Activated CD4-positive, CD25-positive, alpha-beta regulatory T cell treated with anti-CD3 and anti-CD28 coated beads, Interleukin-2, amount 50 U/mL, for 24 hours (primary cell): Measurements from ENCODE around the gene DYNLT5.
"Not testable (repeated sequence)": the region's sequence is repeated elsewhere in the genome, so short reads cannot be mapped to it uniquely, and the experiment has no call there.

ENCODE experiments used
- ATAC-seq, 2 donors: fragments of 150-1000 bp; cut with Tn5 transposase; one replicate each; pipeline ENCODE4 v1.10.0; 2021; ENCODE audit warnings: mild to moderate bottlenecking in 1 of 2, moderate library complexity in 1 of 2

The DYNLT5 gene

DNA sequence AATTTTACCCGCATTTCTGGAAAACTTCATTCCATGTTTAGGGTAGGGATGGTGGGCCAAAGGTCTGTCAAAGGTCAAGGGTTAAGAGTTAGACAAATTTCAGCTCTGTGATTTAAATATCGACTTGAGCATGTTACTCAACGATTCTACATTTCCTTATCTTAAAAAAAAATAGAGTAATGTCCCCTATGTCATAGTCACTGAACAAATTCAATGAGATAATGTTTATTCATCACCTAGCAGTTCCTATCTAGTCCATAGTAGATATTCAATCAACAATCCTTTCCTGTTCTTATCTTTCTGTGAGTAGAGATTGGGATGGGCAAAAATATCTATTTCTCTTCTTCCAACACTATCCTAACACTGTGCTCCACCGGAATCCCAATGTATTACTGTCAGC is 1.1 kb upstream of the DYNLT5 start:
- ATAC-seq, result no peak

DNA sequence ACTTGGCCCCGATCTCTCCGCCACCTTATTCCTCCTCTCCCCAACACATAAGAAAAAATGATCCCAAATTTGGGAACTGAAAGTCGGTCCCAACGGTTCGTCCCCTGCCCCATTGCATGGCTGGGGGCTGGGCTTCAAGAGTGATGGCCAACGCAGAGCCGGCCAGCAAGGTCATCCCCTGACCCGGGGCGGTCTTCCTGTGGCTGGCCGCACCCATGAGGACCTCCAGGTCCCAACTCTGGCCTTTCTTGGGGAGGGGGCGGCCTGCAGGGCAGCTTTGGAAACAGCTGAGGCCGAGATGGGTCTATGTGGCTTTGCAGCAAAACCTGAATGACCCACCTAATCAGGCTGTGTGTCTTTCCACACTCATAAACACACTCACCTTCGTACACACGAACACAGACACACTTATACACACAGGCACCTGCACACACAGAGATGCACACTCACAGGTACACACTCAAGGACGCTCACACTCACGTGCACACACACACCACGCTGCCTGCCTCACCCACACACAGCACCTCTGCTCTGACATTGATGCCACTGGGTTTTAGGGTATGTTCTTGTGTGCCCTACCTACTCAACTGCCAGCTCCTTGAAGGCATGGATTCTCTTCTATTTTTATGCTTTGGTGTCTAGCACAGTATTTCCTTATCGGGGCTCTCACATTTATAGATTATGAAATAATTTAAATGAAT is 562 bp downstream of the DYNLT5 start:
- ATAC-seq, result no peak

DNA sequence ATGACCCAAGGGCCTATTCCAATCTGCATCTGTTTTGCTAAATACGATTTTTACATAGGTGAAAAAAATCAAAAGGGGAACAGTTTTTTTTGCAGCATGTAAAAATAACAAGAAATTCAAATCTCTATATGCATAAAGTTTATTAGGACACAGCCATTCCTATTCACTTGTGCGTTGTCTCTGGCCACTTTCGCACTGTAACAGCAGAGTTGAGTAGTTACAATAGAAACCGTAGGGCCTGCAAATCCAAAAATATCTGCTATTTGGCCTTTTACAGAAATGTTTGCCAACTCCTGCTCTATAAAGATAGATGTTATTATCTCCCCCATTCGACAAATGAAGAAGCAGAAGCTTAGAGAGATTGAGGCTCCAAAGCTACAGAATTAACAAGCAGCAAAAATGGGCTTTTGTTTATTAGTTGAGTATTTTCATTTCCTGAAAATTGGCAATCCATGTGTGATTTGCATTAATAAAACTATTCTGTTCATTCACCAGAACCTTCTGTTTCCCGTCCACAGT is 5.5 kb downstream of the DYNLT5 start:
- ATAC-seq, result no peak

DNA sequence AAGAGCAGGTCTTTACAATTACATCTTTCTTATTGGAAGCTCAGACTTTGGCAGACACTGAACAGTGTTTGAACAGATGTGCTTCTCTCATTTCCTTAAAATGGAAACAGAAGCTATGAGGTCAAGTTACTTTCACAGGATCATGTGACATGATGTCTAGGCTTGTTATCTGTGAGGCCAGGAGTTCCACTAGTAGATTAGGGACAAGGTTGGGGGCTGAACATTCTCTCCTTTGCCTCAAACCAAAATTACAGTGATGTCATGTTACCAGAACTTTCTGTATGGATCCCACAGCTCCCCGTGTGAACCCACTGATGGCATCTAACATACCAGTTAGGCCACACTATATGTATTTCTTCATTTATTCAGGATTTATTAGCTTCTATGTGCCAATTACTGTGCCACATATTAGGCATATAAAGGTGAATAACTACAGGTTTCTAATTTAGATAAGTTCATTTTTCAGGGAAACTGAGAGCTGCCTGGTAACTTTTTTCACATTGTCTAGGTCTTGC is 6.0 kb downstream of the DYNLT5 start:
- no peak for ATAC-seq

DNA sequence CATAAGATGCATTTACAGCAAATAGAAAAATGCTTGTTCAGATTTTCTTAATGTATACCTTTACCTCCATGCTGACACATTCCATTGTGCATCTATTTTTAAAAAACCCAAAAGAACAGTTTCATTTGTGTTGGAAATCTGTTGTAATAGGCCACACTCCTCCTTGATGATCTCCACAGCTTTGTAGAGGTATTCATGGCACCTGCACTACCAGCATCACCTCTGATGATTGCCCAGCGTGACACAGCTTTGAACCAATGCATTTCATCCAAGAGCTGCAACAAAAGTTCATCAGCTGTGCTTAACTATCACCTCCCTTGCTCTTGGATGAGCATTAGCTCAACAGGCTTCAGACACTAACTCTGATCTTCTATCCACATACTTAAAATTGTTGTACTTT is 8.2 kb downstream of the DYNLT5 start:
- ATAC-seq, result no peak

DNA sequence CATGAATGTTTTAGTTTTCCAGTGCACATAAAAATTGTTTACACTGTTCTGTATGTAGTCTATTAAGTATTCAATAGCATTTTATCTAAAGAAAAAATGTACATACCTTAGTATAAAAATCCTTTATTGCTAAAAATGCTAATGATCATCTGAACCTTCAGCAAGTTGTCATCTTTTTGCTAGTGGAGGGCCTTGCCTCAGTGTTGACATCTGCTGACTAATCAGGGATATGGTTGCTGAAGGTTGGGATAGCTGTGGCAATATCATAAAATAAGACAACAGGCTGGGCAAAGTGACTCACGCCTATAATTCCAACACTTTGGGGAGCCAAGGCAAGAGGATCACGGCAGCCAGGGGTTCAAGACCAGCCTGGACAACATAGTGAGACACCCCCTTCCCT is 9.0 kb downstream of the DYNLT5 start:
- no peak for ATAC-seq

DNA sequence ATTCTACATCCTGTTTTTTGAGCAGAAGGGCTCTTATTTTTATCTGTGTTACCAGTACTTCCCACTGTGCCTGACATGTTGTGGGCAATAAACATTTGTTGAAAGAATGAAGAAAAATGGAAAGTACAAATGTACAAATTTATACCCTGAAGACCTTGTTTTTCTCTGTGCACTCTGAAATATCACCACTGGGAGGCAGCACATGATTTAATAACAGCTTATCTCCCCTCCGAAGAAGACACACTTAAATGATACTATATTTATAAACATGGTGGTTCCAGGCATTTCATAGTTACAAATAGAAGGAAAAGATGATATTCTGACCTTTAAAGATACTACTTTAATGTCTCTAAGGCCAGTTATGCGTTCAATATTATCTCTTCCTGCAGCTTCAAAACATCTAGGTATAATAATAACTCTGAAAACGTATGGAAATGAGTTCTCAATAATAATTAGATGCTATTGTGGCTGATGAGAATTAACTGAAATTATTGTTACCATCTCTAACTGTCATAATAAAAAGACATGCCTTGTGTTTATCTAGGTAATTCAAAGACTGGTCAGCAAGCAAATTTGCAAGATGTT is 12.8 kb downstream of the DYNLT5 start:
- peak in 1 of 2 donors; percentile 55 for ATAC-seq

DNA sequence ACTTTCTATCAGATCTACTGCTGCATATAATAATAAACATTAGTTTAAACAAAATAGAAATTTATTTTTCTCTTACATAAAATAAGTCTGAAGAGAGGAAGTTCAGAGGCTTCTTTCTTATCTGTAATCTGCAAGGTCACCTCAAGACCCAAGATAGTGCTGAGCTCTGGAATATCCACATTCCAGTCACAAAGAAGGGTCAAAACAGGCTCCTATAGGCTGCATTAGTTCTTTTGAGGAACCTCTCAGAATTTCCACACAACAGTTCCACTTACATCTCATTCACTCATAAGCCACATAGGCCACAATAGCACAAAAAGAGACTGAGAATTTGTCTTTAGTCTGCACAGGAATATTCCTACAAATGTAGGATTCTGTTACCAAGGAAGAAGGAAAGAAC is 15.4 kb downstream of the DYNLT5 start:
- no peak for ATAC-seq

DNA sequence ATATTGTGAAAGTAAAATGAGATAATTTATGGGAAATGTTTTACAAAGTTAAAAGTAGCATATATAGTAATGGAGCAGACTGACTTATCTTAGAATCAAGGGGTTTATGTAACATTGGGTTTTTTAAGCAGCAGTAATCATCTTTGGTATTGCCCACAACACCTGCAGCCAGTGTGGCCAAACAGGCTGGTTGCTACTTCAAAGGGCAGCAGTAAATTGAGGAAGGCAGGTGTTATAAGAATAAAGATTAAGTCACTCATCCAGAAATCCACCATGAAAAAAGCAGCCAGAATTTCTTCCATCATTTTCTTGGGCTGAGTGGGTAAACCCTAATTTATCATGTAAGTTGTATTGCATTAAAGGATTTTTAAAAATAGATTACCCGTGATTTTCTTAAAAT is 16.7 kb downstream of the DYNLT5 start:
- ATAC-seq, result no peak

DNA sequence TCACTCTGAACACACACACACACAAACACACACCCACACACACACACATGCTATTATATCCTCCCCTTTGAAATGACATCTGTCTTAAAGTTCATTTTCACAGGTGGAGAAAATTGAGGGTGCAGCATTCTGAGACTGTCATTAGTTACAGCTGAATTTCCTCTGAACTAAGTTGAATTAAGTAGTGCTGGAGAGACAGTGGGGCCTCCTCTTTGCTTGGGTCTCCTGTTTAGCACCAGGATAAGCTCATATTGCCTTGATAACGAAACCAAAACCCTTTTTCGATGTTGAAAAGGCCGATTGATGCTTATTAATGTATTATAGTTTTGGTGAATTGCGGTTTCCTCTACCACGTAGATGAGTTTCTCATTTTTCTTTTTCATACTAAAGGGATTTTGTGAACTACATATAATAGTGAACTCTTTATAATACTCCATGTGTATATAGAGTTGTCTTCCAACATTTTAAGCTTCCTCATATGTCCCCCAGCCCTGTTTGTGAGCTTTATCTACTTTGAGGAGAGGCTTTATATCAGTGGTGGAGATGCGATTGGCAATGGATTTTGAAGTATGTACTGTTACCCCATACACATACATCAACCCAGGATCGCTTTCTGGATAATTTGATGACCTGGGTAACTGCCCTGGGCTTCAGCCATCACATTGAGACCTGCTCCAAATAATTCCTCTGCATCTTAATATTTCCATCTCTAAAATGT is 17.4 kb downstream of the DYNLT5 start:
- peak; percentile 75 to 78 for ATAC-seq

DNA sequence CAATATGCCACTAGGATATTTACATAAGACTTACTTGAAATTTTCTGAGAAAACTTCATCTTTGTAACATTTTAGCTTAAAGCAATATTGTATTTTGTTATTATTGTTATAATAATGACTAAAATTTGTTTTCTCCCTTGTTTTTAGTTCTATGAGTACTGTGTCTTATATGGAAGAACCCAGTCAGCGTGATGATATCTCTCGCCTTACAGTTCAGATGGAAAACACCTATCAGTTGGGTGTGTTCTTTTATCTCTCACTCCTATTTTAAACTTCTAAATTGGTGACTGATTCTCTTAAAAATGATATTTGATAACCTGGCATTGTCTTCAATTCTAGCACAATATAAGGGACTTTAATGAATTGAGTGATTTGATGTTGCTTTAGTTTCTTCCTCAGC is 18.0 kb downstream of the DYNLT5 start:
- peak in 1 of 2 donors; percentile 28 for ATAC-seq

DNA sequence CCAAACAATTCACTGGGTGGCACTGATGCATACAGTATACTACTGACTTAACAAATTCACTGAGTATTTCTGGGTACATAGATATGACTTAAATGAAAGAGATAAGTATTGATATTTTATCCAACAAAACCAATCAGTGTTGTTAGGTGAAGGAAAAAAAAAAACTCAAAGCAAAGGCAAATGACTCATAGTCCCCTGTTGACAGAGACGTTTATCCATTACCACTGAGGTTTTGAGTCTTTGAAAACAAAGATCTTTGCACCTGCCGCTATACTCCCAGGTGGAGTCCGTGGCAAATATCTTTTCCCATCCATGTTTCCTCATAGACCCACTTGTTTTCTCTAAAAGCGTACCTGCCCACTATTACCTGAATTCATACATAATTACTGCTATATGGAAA is 18.4 kb downstream of the DYNLT5 start:
- ATAC-seq, result peak; percentile 30 to 39

DNA sequence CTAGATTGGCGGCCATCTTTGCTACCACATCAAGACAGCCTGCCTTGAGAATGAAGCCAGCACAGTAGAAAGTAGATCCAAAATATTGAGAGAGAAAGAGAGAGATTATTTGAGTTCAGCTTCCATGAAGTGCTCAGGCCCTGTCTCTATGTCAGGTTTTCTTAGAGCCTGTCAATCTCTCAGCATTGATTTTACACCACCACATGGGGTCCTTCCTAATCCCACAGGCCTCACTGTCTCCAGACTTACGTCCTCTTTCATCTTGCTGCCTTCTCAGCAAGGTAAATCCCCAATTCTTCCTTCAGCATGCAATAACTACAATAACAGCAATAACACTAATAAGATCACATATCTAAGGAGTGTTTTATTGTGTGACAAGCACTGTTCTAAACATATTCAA is 21.0 kb downstream of the DYNLT5 start:
- ATAC-seq, result no peak

DNA sequence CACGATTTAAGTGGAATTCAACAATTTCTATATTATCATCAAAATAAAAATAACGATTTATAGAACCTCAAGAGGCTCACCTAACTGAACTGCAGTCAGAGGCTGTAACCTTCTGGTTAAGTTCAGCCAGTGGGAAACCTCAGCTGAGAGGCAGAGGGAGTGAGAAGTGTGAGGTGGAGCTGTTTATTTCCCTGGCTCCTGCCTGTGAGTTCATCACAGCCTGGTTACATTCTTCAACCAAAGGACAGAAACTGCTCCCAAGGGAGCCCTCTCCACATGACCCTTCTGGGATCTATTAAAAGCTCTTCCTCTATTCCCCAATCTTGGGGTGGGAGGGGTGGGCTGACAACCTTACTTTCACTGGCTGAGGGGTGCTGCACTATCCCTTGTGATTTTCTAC is 22.2 kb downstream of the DYNLT5 start:
- ATAC-seq, result no peak

DNA sequence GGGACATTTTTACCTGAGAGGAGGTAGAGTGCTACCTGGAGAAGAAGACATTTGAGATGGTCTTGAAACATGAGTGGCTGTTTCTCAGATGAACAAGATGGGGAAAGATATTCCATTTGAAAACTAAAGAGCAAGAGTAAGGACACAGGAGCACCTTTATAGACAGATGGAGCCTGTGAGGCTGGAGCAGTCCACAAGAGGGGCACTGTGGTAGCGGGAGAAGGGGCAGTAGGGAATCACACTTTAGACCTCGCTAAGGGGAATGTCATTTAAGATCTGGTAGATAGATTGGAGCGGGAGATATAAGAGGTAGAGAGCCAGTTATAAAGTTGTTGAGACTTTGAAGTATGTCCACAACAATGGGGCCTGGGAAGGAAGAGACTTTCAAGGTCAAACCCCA is 23.4 kb downstream of the DYNLT5 start:
- no peak for ATAC-seq

DNA sequence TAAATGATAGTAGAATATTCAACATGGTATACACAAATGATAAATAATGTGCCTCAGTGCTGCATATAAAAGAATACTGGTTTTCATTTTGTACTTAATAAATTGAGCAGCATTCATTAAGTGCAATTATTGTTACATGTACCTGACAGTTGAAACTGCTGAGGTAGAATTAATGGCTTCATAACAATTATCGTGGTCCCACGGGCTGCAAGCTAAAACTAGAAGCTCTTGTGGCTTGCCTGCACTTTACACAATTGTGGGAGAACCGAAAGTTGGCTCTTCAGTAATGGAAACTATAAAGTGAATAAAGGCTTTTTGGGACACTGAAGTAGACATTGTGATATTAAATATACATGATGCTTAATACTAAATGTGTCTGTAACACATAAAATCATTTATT is 25.6 kb downstream of the DYNLT5 start:
- no peak for ATAC-seq

DNA sequence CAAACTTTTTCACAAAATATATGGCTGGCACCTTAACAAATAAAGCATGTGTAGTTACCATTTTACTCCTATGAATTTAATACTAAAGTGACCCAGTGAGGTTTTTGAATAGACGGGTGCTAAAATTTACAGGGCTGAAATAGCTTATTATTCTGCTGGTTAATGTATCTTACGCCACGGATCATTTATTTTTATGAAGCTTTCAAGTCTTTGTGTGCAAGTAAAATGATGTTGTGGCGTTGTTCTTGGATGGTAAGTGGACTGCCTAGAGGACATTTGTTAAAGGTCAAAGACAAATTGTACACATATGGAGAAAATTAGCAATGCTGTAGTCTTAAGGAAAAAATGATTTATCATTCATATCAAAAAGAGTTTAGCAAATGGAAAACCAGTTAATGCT is 26.0 kb downstream of the DYNLT5 start:
- no peak for ATAC-seq

DNA sequence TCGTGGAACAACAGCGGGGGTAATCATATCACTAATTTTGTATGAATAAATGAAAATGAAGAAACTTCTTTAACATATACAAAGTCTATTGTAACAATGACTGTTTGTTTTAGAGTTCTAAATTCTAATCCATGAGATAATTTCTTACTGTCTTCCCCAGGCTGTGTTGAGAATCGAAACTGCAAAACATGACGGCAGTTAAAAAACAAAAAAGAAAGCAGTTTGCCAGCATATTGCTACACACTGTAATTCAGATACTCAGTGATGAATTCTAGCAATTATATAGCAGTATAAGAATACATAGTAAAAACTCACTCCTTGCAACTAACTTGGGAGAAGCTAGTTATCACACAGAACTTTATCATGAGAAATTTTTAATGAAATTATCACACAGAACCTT is 26.7 kb downstream of the DYNLT5 start:
- ATAC-seq, result no peak

DNA sequence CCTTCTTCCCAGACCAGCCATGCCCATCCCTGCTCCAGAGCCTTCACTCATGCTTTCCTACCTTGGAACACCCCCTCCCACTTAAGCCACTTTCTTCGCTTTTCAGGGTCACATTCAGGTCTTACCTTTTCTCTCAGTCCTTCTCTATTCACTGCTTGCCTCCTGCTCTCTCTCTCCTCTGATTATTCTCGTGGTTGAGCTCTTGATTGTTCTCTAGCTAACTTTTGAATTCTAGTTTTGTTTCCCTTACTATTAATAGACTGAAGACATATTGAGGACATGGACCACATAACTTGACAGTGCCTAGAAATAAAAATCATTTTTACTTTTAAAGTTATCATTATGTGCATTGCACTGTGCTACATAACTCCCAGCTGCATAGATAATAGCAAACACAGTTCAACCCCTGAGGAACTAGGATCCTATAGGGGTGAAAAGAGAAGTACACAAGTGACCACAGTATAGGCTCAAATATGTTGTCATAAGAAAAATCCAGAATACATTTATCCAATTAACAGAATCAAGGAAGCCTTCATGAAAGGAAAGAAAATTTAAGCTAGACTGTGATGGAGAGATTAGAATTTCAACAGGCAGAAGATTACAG is 27.3 kb downstream of the DYNLT5 start:
- ATAC-seq, result no peak

DNA sequence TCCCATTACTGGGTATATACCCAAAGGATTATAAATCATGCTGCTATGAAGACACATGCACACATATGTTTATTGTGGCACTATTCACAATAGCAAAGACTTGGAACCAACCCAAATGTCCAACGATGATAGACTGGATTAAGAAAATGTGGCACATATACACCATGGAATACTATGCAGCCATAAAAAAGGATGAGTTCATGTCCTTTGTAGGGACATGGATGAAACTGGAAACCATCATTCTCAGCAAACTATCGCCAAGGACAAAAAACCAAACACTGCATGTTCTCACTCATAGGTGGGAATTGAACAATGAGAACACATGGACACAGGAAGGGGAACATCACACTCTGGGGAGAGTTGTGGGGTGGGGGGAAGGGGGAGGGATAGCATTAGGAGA is 33.5 kb downstream of the DYNLT5 start:
- not testable (repeated sequence) for ATAC-seq

DNA sequence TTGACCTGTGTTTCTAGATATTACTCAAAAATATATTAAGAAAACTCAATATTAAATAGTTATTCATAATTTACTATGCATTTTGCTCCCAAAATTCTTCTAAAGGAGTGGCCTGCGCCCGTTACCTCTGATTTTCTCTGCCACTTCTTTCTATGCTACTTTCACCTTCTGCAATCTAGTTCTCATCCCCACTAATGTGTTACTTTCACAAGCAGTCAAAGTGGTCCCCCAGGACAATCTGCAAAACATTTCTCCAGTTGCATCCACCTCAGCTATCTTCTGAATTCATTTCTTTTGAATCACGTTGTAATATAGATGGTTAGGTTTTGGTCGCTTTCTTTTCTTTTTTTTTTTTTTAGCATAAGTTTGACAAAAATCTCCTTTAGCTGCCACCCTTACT is 35.4 kb downstream of the DYNLT5 start:
- no peak for ATAC-seq

DNA sequence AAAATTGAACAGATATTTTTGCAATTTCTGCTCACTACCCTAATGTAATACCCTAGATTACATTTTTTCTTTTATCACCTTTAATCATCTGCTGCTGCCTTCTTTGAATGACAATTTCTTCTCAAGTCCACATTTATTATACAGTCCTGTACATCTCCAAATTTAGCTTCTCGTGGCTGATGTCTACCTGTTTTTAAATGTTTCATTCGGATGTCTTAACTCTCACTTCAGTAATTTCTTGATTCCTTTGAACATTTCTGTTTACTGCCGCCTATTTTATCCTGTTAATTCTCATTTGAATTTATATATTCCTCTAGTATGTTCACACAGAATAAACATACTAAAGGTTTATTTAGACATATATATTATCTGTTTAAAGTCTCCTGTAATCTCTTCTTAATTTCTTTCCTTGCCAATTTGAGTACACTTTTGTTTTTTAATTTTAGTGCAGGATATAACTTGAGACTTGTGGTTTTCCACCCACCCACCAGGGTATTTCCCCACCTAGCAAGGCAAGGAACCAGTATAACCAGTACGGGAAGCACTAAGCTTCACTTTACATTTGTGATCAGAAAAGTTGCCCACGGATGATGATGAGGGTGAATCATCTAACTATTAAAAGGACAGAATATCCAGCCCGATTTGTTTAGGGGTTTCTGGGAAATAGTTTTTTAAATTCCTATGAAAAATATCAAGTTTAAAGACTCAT is 36.1 kb downstream of the DYNLT5 start:
- ATAC-seq, result peak; percentile 90 to 98
